HepG2 (cell line): Measurements from ENCODE around the gene GNAI2. TPM values are rescaled to one million over a fixed set of nuclear protein-coding genes. Genes with fewer than 3 reads are reported as not detected.

Experiments
- CENPT ChIP-seq: sonication (generic); formaldehyde crosslinking; IDR thresholded peaks from 2 replicates; pipeline ENCODE4 v1.8.0; 2022; ENCODE audit warnings: low read depth, mild to moderate bottlenecking, moderate library complexity, missing genetic modification reagents
- E2F5 ChIP-seq: sonication (generic); formaldehyde crosslinking; conservative IDR thresholded peaks from 2 replicates; pipeline ENCODE4 v1.4.0; 2020; ENCODE audit warnings: missing genetic modification reagents
- FLYWCH1 ChIP-seq: sonication (generic); formaldehyde crosslinking; IDR thresholded peaks from 2 replicates; pipeline ENCODE4 v1.8.1; 2023; ENCODE audit warnings: mild to moderate bottlenecking, missing genetic modification reagents
- HNF4G ChIP-seq, 2 experiments: sonication (generic) in 1 of 2; formaldehyde crosslinking in 1 of 2; IDR thresholded peaks; 2 replicates each; pipeline versions ENCODE4 v1.4.0 to v1.6.1; 2011 to 2020; ENCODE audit warnings: borderline replicate concordance in 2 of 2, low read depth in 2 of 2, mild to moderate bottlenecking in 2 of 2, low read length in 1 of 2, missing genetic modification reagents in 1 of 2, moderate library complexity in 1 of 2
- MBD4 ChIP-seq: IDR thresholded peaks from 2 replicates; pipeline ENCODE4 v1.6.1; 2012; ENCODE audit warnings: low read length, inconsistent platforms, borderline replicate concordance
- MED8 ChIP-seq: sonication (generic); formaldehyde crosslinking; IDR thresholded peaks from 2 replicates; pipeline ENCODE4 v1.8.1; 2023; ENCODE audit warnings: mild to moderate bottlenecking, missing genetic modification reagents; ENCODE audit not compliant: insufficient replicate concordance
- MEIS1 ChIP-seq: sonication (generic); formaldehyde crosslinking; IDR thresholded peaks from 2 replicates; pipeline ENCODE4 v1.9.0; 2021; ENCODE audit warnings: mild to moderate bottlenecking, missing genetic modification reagents, moderate library complexity, borderline replicate concordance
- MIER3 ChIP-seq: IDR thresholded peaks from 2 replicates; pipeline ENCODE4 v1.6.1; 2016; ENCODE audit warnings: missing compliant biosample characterization, borderline replicate concordance
- MXD1 ChIP-seq: sonication (generic); formaldehyde crosslinking; IDR thresholded peaks from 2 replicates; pipeline ENCODE4 v1.4.0; 2020; ENCODE audit warnings: mild to moderate bottlenecking, missing genetic modification reagents
- MXD3 ChIP-seq: IDR thresholded peaks from 2 replicates; pipeline ENCODE4 v1.6.1; 2016; ENCODE audit warnings: mild to moderate bottlenecking, missing biosample characterization, missing genetic modification reagents
- NFRKB ChIP-seq: fragments of 450-650 bp; IDR thresholded peaks from 2 replicates; pipeline ENCODE4 v1.6.1; 2017
- ZBTB2 ChIP-seq: sonication (generic); formaldehyde crosslinking; IDR thresholded peaks from 2 replicates; pipeline ENCODE4 v1.8.0; 2022; ENCODE audit warnings: low read depth, missing genetic modification reagents
- ZBTB8A ChIP-seq: sonication (generic); formaldehyde crosslinking; IDR thresholded peaks from 2 replicates; pipeline ENCODE4 v1.4.0; 2020; ENCODE audit warnings: mild to moderate bottlenecking, low read depth, missing genetic modification reagents, borderline replicate concordance
- ZMYM3 ChIP-seq: sonication (generic); formaldehyde crosslinking; IDR thresholded peaks from 2 replicates; pipeline ENCODE4 v1.5.1; 2020; ENCODE audit warnings: mild to moderate bottlenecking, missing genetic modification reagents
- ZNF318 ChIP-seq: sonication (generic); formaldehyde crosslinking; IDR thresholded peaks from 2 replicates; pipeline ENCODE4 v1.4.0; 2020; ENCODE audit warnings: mild to moderate bottlenecking, missing genetic modification reagents
- ZNF547 ChIP-seq: sonication (generic); formaldehyde crosslinking; IDR thresholded peaks from 2 replicates; pipeline ENCODE4 v1.5.1; 2020; ENCODE audit warnings: mild to moderate bottlenecking, missing genetic modification reagents
- ZSCAN12 ChIP-seq: sonication (generic); formaldehyde crosslinking; IDR thresholded peaks from 2 replicates; pipeline ENCODE4 v1.9.0; 2021; ENCODE audit warnings: mild to moderate bottlenecking, missing genetic modification reagents
- polyA plus RNA-seq, 8 experiments: library from polyadenylated mRNA; depleted of rRNA in 3 of 8; stranded (reverse) in 7 of 8; unstranded in 1 of 8; fragments of >200 nt; fragmentation: Illumina TruSeq in 4 of 8; extraction: Trizol in 4 of 8; gene quantifications; 2 replicates each; pipeline versions ENCODE4 v1.2.1 to v1.2.3, GENCODE V29; 2011 to 2016; ENCODE audit warnings: low read depth in 4 of 8, missing spikeins in 1 of 8, mixed read lengths in 1 of 8; ENCODE audit not compliant: insufficient read depth in 1 of 8
- total RNA-seq, 5 experiments: library from RNA; depleted of rRNA; stranded (reverse); fragments of >200 nt; fragmentation: Illumina TruSeq; extraction: Trizol; gene quantifications; 2 replicates each; pipeline ENCODE4 v1.2.3, GENCODE V29; 2016; ENCODE audit warnings: low read depth in 1 of 5

Gene GNAI2
- total and polyA plus RNA-seq, 2 of the 13 experiments (the other 11 are each of a cell fraction or from before 2014, with no cell fraction given), result 51.1 to 66.2 TPM

GRCh38 chr3:50201573-50202315, 34.3 kb upstream of the GNAI2 start (continued):
- TF ChIP-seq HNF4G (IDR thresholded peaks at IDR 0.05; ENCODE audit: borderline replicate concordance, low read depth, low read length) (0 out of 2 replicates have a peak, but pooled peaks have one; percentile 7), HNF4G (CRISPR knock-in tag; IDR thresholded peaks at IDR 0.05; ENCODE audit: borderline replicate concordance, low read depth) (peak; percentile 28), MXD3 (no peak; the same call in 1 of the 2 replicates), ZNF547 (CRISPR knock-in tag) (peak; percentile 60), CENPT (CRISPR knock-in tag) (no peak), ZBTB8A (CRISPR knock-in tag) (no peak), ZSCAN12 (CRISPR knock-in tag) (no peak), MXD1 (CRISPR knock-in tag) (no peak), ZBTB2 (CRISPR knock-in tag) (no peak), MIER3 (no peak), MEIS1 (CRISPR knock-in tag) (no peak; the same call in 1 of the 2 replicates), ZMYM3 (CRISPR knock-in tag) (peak; percentile 81), MBD4 (no peak), NFRKB (no peak), FLYWCH1 (CRISPR knock-in tag) (no peak), E2F5 (no peak), MED8 (CRISPR knock-in tag) (no peak), ZNF318 (CRISPR knock-in tag) (no peak)
